Erythroblast (primary cell): Measurements from ENCODE around the gene AFDN.

ENCODE experiments used
- DNase-seq, 2 experiments: peaks; one replicate each; lab custom pipeline; 2025; lab: John Stamatoyannopoulos, UW
- GATA1 ChIP-seq: IDR thresholded peaks from 2 replicates; pipeline ENCODE4 v1.6.1; 2011; ENCODE audit warnings: low read depth, mild to moderate bottlenecking, control low read depth, low read length, moderate library complexity
- POLR2A ChIP-seq: IDR thresholded peaks from 2 replicates; pipeline ENCODE4 v1.6.1; 2011; ENCODE audit warnings: mild to moderate bottlenecking, low read length

AFDN gene

DNA sequence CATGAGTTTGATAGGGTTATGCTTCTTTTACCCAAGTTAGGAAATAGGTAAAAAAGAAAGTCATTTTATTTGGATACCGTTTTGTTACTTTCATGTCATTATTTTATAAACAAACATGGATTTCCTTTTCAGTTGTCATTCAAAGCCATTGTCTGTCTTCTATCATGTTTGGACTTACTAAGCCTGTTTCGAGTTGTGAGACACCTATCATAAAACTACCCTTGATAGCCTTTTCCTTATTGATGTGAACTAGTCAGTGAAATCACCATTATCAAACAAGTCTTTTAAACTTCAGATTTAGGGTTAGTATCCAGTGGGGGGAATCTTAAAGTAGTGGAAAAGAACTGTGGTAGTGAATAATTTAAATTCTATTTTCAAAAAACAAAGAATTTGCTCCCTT lies 85.8 kb downstream of the AFDN start:
- DNase-seq, result no peak
- no peak for TF ChIP-seq POLR2A
- no peak for TF ChIP-seq GATA1

GRCh38 chr6:167913699-167914098 lies 87.0 kb downstream of the AFDN start:
- no peak for DNase-seq
- TF ChIP-seq GATA1 (no peak), POLR2A (no peak)

GRCh38 chr6:167915139-167915538 lies 88.4 kb downstream of the AFDN start:
- no peak for TF ChIP-seq POLR2A
- TF ChIP-seq GATA1, result no peak
- no peak for DNase-seq

GRCh38 chr6:167917551-167918154 lies 90.9 kb downstream of the AFDN start:
- no peak for TF ChIP-seq GATA1
- no peak for TF ChIP-seq POLR2A
- no peak for DNase-seq

DNA sequence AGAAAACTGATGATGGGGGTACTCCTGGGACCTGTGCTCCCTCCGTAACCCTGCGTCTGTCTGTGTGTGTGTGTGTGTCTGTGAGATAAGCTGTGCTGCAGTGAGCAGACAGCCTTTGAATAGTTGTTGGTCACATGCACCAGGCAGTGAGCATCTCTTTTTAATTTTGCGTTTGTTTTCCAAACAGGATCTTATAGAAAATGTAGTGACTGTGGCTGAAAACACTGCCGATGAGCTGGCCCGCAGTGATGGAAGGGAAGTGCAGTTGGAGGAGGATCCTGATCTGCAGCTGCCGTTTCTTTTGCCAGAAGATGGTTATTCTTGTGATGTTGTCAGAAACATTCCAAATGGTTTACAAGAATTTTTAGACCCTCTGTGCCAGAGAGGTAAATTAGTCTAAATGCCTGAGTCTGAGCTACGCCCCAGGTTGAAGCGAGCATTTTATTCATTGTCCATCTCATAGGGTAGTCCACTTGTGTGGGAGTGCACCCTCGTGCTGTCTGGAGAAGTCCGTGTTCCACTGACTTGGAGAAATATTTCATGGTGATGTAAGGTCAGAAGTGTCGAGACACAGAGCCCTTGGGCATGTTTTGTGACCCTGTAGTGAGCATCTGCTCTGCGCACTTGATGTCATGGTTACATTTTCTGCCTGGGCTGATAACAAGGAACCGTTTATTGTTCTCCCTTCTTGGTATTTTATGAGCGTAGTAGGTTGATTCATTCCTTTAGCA lies 92.0 kb downstream of the AFDN start:
- TF ChIP-seq GATA1 (no peak), POLR2A (no peak)
- DNase-seq, result no peak

DNA sequence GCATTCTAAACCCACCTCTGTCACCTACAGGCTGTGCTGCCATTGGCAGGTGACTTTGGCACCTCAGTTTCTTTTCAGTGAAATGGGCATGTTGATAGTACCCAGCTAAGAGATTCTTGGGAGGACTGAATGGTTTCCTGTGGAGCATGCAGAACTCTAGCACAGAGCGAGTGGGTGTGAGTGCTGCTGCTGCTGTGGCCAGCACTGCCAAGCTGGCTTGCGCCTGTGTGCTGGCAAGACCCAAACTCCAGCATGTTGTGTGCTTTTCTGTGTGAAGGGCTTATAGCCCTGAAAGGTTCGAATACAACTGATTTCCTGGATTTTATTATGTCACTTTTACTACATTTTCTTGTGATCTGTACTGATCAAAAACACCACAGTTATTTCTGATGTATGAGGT lies 92.6 kb downstream of the AFDN start:
- TF ChIP-seq GATA1, result no peak
- no peak for TF ChIP-seq POLR2A
- DNase-seq, result no peak

- TF ChIP-seq GATA1 (no peak), POLR2A (no peak)
Observed at GRCh38 chr6:167920165-167920564, 93.5 kb downstream of the AFDN start.

GRCh38 chr6:167921831-167922230 lies 95.1 kb downstream of the AFDN start:
- TF ChIP-seq GATA1, result no peak
- TF ChIP-seq POLR2A, result no peak
- DNase-seq, result no peak

More at GRCh38 chr6:167920165-167920564, 93.5 kb downstream of the AFDN start:
- no peak for DNase-seq

- DNase-seq, result no peak
- no peak for TF ChIP-seq POLR2A
- TF ChIP-seq GATA1, result no peak
Observed at GRCh38 chr6:167925026-167925425, 98.3 kb downstream of the AFDN start.

DNA sequence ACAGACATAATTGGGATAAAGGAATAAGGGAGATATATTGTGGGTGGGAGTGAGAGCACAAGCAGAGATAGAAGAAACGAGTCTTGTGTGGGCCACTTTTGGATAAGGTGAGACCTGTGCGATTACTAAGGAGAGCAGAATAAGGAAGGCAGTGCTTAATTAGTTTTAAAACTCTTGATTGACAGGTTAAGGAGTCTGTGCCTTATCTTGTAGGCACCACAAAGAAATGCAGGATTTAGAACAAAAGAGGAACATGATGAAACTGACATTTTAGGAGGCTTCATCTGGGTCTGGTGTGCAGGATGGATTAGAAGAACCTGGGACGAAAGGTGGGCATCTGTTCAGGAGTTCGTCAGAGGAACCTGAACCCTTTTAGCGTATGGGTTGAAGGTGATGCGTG lies 100.5 kb downstream of the AFDN start:
- no peak for TF ChIP-seq POLR2A
- no peak for TF ChIP-seq GATA1
- DNase-seq, result no peak

GRCh38 chr6:167928111-167928510 lies 101.4 kb downstream of the AFDN start:
- no peak for DNase-seq
- TF ChIP-seq POLR2A, result no peak

DNA sequence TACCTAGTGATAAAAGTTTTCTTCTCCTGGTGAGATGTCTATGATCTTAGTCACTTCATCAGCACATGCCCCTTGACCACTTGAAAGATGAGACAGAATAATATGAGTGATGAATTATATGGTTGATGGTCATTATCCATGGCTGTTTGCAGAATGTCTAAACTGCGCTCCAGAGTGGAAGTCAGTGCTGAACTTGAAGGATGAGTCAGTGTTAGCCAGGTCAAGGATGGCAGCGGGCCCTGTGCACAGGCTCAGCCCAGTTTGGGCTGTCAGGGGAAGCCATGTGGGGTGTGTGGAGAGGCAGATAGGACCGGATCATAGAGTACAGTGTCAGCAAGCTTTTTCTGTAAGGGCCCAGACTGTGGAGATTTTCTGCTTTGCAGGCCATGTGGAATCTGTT lies 103.6 kb downstream of the AFDN start:
- TF ChIP-seq POLR2A, result no peak
- TF ChIP-seq GATA1, result no peak

GRCh38 chr6:167932468-167933276 lies 106.0 kb downstream of the AFDN start:
- TF ChIP-seq GATA1 (no peak), POLR2A (no peak)
- DNase-seq, result no peak

More for the DNA sequence above, 103.6 kb downstream of the AFDN start:
- DNase-seq, result no peak

- TF ChIP-seq POLR2A (no peak), GATA1 (no peak)
- no peak for DNase-seq
Observed at GRCh38 chr6:167933290-167933689, 106.6 kb downstream of the AFDN start.
